K562 (cell line): ENCODE measurements around the gene SLC29A3. TPM values are rescaled to one million over a fixed set of nuclear protein-coding genes. Genes with fewer than 3 reads are reported as not detected.
A peak's percentile ranks its signal among the peaks of the same experiment; 100 is the strongest.

Source experiments
- ATAC-seq: fragments of 200-7000 bp; cut with Tn5 transposase; 3 replicates; pipeline ENCODE4 v1.9.1; 2020; ENCODE audit warnings: moderate library complexity
- BruUV-seq: library from RNA; stranded (reverse); fragments of 400-500 nt; replicated peaks from 2 replicates; lab custom pipeline; 2021; lab: Mats Ljungman, UMichigan
- CTCF ChIA-PET: fragments of 300-600 bp; formaldehyde crosslinking; extraction: SDS; loops from one replicate; lab custom pipeline; 2021; ENCODE audit warnings: low intra/inter-chr PET ratio; lab: Yijun Ruan, JAX
- POLR2A ChIA-PET: fragments of 300-600, 350-650 bp; sonication (Branson Sonifier 250); formaldehyde crosslinking; extraction: SDS; loops from one replicate; lab custom pipeline; 2021; ENCODE audit warnings: antibody characterized with exemption, inconsistent platforms; lab: Yijun Ruan, JAX
- DNase-seq, 4 experiments: peaks; one replicate each; pipeline versions ENCODE4 v3.0.0 to v3.0.0-alpha.2; 2011 to 2018; ENCODE audit warnings: low spot score in 3 of 4, mixed read lengths in 3 of 4; ENCODE audit errors: extremely low read depth in 1 of 4
- FAIRE-seq: peaks from 2 replicates; lab custom pipeline; 2011; peaks lifted over from hg19 to GRCh38; lab: Jason Lieb, UNC
- H2AFZ ChIP-seq: 2 replicates; pipeline ENCODE4 v1.6.0; 2011; ENCODE audit warnings: low read depth, low read length, control low read depth, inconsistent platforms
- H3K27ac ChIP-seq: fragments of 200-600 bp; 3 replicates; pipeline ENCODE4 v1.8.0; 2011; ENCODE audit warnings: low read depth, mild to moderate bottlenecking, control low read depth, inconsistent platforms, low read length, moderate library complexity, mixed read lengths; ENCODE audit errors: extremely low read depth
- H3K27me3 ChIP-seq, 2 experiments: fragments of 300-600 bp in 1 of 2; 2 replicates in 1 of 2; 3 replicates in 1 of 2; pipeline versions ENCODE4 v1.6.0 to v1.8.0; 2011; ENCODE audit warnings: inconsistent platforms in 2 of 2, low read length in 2 of 2, mild to moderate bottlenecking in 1 of 2, mixed read lengths in 1 of 2, moderate library complexity in 1 of 2; ENCODE audit not compliant: control insufficient read depth in 2 of 2, insufficient read depth in 2 of 2
- H3K36me3 ChIP-seq: fragments of 300-600 bp; 3 replicates; pipeline ENCODE4 v1.8.0; 2011; ENCODE audit warnings: mild to moderate bottlenecking, low read length, inconsistent platforms; ENCODE audit not compliant: control insufficient read depth, insufficient read depth
- H3K4me1 ChIP-seq, 2 experiments: fragments of 200-600 bp in 1 of 2; replicated peaks in 1 of 2; 2 replicates in 1 of 2; 3 replicates in 1 of 2; pipeline versions ENCODE4 v1.5.1 to v1.8.0; 2011; ENCODE audit warnings: inconsistent platforms in 2 of 2, low read length in 2 of 2, mild to moderate bottlenecking in 1 of 2, mixed read lengths in 1 of 2, moderate library complexity in 1 of 2; ENCODE audit not compliant: control insufficient read depth in 2 of 2, insufficient read depth in 2 of 2
- H3K4me2 ChIP-seq: 2 replicates; pipeline ENCODE4 v1.6.1; 2011; ENCODE audit warnings: low read length, control low read depth, inconsistent platforms, mixed read lengths; ENCODE audit not compliant: insufficient read depth
- H3K4me3 ChIP-seq: fragments of 200-600 bp; sonication (generic), shearing (Covaris generic); 2 replicates; pipeline ENCODE4 v1.5.1; 2016; ENCODE audit warnings: control low read depth, inconsistent platforms
- H3K79me2 ChIP-seq: fragments of 200-600 bp; 3 replicates; pipeline ENCODE4 v1.8.0; 2011; ENCODE audit warnings: low read length, inconsistent platforms; ENCODE audit not compliant: control insufficient read depth, insufficient read depth
- H3K9ac ChIP-seq, 2 experiments: 2 replicates each; pipeline versions ENCODE4 v1.6.0 to v1.6.1; 2011; ENCODE audit warnings: low read depth in 2 of 2, low read length in 2 of 2, control low read depth in 1 of 2, inconsistent platforms in 1 of 2, mild to moderate bottlenecking in 1 of 2, mixed read lengths in 1 of 2; ENCODE audit not compliant: insufficient read depth in 1 of 2
- H3K9me1 ChIP-seq: one replicate; pipeline ENCODE4 v1.6.0; 2011; ENCODE audit warnings: inconsistent platforms, mild to moderate bottlenecking, low read length, moderate library complexity; ENCODE audit not compliant: control insufficient read depth, insufficient read depth
- H3K9me3 ChIP-seq: replicated peaks from 2 replicates; pipeline ENCODE4 v1.5.1; 2011; ENCODE audit warnings: low read depth, low read length, inconsistent platforms; ENCODE audit not compliant: control insufficient read depth, insufficient read depth
- H4K20me1 ChIP-seq: replicated peaks from 2 replicates; pipeline ENCODE4 v1.6.1; 2011; ENCODE audit warnings: low read length, inconsistent platforms, mixed read lengths; ENCODE audit not compliant: control insufficient read depth, insufficient read depth
- CBFA2T3 ChIP-seq: fragments of 450-650 bp; IDR thresholded peaks from 2 replicates; pipeline ENCODE4 v1.6.1; 2017
- ETV1 ChIP-seq: fragments of 450-650 bp; conservative IDR thresholded peaks from 2 replicates; pipeline ENCODE4 v1.6.1; 2016; ENCODE audit warnings: missing genetic modification characterization, control low read depth, low read depth, missing compliant biosample characterization
- NFIC ChIP-seq: fragments of 450-650 bp; IDR thresholded peaks from 2 replicates; pipeline ENCODE4 v1.6.1; 2017; ENCODE audit warnings: mild to moderate bottlenecking, inconsistent platforms
- STAT5A ChIP-seq: IDR thresholded peaks from 2 replicates; pipeline ENCODE4 v1.6.1; 2012; ENCODE audit warnings: low read length, inconsistent platforms, borderline replicate concordance
- ZFX ChIP-seq: sonication (generic); formaldehyde crosslinking; IDR thresholded peaks from 2 replicates; pipeline ENCODE4 v1.8.0; 2022; ENCODE audit warnings: mild to moderate bottlenecking, missing genetic modification reagents, moderate library complexity
- ZNF23 ChIP-seq: fragments of 250-450 bp; sonication (Bioruptor Pico); IDR thresholded peaks from 2 replicates; pipeline ENCODE4 v1.4.0; 2020; ENCODE audit warnings: mild to moderate bottlenecking
- WGBS: fragments of 100-300 bp; shearing (Covaris generic); methylation state at CpG from one replicate; pipeline ENCODE4 v1.1.6; 2016; ENCODE audit warnings: low coverage, mixed read lengths; ENCODE audit not compliant: insufficient coverage; ENCODE audit errors: missing lambda C conversion rate; 5-methylcytosine and 5-hydroxymethylcytosine counted together
- in situ Hi-C: fragments of 300-500 bp; cut with MboI; formaldehyde crosslinking; loops from 4 replicates; pipeline ENCODE4 v1.15.0; 2018; ENCODE audit warnings: inconsistent platforms, mixed read lengths
- intact Hi-C: fragments of 100-400 bp; cut with micrococcal nuclease; formaldehyde crosslinking; loops from 2 replicates; pipeline ENCODE4 v1.14.2; 2022
- polyA plus RNA-seq, 8 experiments: library from polyadenylated mRNA; depleted of rRNA in 4 of 8; stranded (reverse) in 5 of 8; unstranded in 3 of 8; fragments of >200 nt; fragmentation: Nextera tagmentation in 2 of 8; fragmentation: Illumina TruSeq in 1 of 8; extraction: Ambion mirVana in 2 of 8; extraction: Trizol in 1 of 8; gene quantifications; 2 replicates each; pipeline versions ENCODE4 v1.2.1 to v1.2.3, GENCODE V29; 2011 to 2014; ENCODE audit warnings: inconsistent platforms in 1 of 8, missing spikeins in 1 of 8
- total RNA-seq, 7 experiments: library from RNA; depleted of rRNA in 6 of 7; stranded (reverse); fragments of >200 nt in 6 of 7; fragmentation: Illumina TruSeq in 2 of 7; extraction: Trizol in 2 of 7; gene quantifications; 2 replicates each; pipeline versions ENCODE4 v1.2.1 to v1.2.3, GENCODE V29; 2011 to 2021; ENCODE audit warnings: low replicate concordance in 1 of 7
- TF ChIP-seq, protein P1 (sequence below): fragments of 450-650 bp; IDR thresholded peaks from 2 replicates; pipeline ENCODE4 v1.7.1; 2018; ENCODE audit warnings: mild to moderate bottlenecking, low read depth; ENCODE audit not compliant: partially characterized antibody

The SLC29A3 gene
- total and polyA plus RNA-seq, 9 of the 15 experiments (the other 6 are each of a cell fraction or from before 2014, with no cell fraction given), result 2.1 to 10.7 (median 4.6) TPM

- TF ChIP-seq, protein P1, sequence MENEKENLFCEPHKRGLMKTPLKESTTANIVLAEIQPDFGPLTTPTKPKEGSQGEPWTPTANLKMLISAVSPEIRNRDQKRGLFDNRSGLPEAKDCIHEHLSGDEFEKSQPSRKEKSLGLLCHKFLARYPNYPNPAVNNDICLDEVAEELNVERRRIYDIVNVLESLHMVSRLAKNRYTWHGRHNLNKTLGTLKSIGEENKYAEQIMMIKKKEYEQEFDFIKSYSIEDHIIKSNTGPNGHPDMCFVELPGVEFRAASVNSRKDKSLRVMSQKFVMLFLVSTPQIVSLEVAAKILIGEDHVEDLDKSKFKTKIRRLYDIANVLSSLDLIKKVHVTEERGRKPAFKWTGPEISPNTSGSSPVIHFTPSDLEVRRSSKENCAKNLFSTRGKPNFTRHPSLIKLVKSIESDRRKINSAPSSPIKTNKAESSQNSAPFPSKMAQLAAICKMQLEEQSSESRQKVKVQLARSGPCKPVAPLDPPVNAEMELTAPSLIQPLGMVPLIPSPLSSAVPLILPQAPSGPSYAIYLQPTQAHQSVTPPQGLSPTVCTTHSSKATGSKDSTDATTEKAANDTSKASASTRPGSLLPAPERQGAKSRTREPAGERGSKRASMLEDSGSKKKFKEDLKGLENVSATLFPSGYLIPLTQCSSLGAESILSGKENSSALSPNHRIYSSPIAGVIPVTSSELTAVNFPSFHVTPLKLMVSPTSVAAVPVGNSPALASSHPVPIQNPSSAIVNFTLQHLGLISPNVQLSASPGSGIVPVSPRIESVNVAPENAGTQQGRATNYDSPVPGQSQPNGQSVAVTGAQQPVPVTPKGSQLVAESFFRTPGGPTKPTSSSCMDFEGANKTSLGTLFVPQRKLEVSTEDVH, result no peak
- TF ChIP-seq NFIC (peak; percentile 72), ZFX (no peak), ETV1 (tag) (no peak), STAT5A (no peak), CBFA2T3 (no peak), ZNF23 (CRISPR knock-in tag) (no peak)
- CTCF ChIA-PET, result no interaction called here
- DNase-seq (no peak), FAIRE-seq (no peak), ATAC-seq (no peak)
- Histone ChIP-seq H2AFZ (no peak overlapping the region), H3K79me2 (no peaks in the 10 kb centered on the region), H3K27ac (no peak overlapping the region), H3K27me3 (peaks cover 7 to 52% of the 10 kb centered on the region in 2 experiments; a peak in 3 of 5 replicates), H3K9me3 (no peaks in the 10 kb centered on the region), H3K4me1 (peaks cover 0 to 17% of the 10 kb centered on the region in 2 experiments; a peak in 1 of 5 replicates), H3K9ac (no peak overlapping the region), H4K20me1 (peaks cover 2% of the 10 kb centered on the region; the same call in 1 of the 2 replicates), H3K4me3 (no peak overlapping the region), H3K4me2 (no peak overlapping the region), H3K9me1 (no peaks in the 10 kb centered on the region), H3K36me3 (no peaks in the 10 kb centered on the region)
- 28% methylated on average over 3 of the region's 3 CpGs for WGBS
- POLR2A ChIA-PET, result interaction anchor here (0.6 kb wide), 1 partner anchor 119 kb away, joined by 3 read pairs; no protein-coding TSS in a partner anchor
- no TSS peak for BruUV-seq
- intact Hi-C loops (no loop called here), in situ Hi-C loops (no loop called here)
Measured at GRCh38 chr10:71297343-71297742, 21.7 kb upstream of the SLC29A3 start.
